WI38 (cell line): ENCODE data around the gene ASS1.

Experiments
- H3K4me3 ChIP-seq: 2 replicates; pipeline ENCODE4 v1.5.1; 2011; ENCODE audit warnings: low read depth, mild to moderate bottlenecking, control low read depth, low read length
- TF ChIP-seq, protein P1 (sequence below): IDR thresholded peaks from 2 replicates; pipeline ENCODE4 v1.5.1; 2012; ENCODE audit warnings: low read depth, mild to moderate bottlenecking, control low read depth, low read length

Gene ASS1

DNA sequence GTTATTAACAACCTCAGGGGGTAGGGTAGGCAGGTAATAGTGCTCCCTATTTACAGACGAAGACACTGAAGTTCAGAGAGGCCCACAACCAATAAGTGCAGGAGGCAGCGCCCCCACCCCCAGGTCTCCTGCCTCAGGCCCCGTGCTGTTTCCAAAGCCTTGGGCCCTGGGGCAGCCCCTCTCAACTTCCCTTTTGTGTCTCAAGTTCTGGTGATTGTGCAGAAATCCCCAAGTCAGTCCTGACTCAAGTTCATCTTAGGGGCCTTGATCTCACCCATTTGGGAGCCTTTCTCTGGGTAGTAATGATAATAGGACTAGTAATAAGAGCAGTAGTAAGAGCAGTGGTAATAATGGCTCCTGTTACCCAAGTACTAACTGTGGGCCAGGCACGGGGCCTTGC lies 35.5 kb upstream of the ASS1 start:
- no peak overlapping the region for H3K4me3 ChIP-seq
- TF ChIP-seq, protein P1, sequence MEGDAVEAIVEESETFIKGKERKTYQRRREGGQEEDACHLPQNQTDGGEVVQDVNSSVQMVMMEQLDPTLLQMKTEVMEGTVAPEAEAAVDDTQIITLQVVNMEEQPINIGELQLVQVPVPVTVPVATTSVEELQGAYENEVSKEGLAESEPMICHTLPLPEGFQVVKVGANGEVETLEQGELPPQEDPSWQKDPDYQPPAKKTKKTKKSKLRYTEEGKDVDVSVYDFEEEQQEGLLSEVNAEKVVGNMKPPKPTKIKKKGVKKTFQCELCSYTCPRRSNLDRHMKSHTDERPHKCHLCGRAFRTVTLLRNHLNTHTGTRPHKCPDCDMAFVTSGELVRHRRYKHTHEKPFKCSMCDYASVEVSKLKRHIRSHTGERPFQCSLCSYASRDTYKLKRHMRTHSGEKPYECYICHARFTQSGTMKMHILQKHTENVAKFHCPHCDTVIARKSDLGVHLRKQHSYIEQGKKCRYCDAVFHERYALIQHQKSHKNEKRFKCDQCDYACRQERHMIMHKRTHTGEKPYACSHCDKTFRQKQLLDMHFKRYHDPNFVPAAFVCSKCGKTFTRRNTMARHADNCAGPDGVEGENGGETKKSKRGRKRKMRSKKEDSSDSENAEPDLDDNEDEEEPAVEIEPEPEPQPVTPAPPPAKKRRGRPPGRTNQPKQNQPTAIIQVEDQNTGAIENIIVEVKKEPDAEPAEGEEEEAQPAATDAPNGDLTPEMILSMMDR: no peak

DNA sequence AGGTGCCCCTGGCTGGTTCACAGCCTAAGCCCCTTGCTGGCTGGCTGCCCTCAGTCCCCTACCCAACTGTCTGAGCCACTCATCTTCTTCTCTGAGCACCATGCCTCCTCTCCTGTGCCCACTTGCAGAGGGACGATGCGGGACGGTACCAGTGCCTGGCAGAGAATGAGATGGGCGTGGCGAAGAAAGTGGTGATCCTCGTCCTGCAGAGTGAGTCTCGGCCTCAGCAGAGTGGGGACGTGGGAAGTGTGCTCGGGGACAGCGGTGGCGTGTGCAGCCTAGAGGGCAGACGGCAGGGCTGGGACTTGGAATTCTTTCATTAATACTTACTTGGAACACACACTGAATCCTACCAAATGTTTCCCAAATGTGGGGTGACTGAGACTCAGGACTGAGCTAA lies 34.3 kb upstream of the ASS1 start:
- H3K4me3 ChIP-seq: no peak overlapping the region
- TF ChIP-seq, protein P1: no peak

DNA sequence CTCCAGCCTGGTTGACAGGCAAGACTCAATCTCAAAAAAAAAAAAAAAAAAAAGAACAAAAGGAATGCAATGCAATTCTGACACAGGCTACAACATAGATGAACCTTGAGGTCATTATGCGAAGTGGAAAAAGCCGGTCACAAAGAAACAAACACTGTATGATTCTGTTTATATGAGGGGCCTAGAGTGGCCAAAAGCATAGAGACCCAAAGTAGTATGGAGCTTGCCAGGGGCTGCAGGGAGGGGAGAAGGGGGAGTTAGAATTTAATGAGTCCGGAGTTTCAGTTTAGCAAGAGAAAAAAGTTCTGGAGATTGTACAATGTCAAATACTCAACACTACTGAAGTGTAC lies 33.2 kb upstream of the ASS1 start:
- no peak overlapping the region for H3K4me3 ChIP-seq
- TF ChIP-seq, protein P1: no peak

DNA sequence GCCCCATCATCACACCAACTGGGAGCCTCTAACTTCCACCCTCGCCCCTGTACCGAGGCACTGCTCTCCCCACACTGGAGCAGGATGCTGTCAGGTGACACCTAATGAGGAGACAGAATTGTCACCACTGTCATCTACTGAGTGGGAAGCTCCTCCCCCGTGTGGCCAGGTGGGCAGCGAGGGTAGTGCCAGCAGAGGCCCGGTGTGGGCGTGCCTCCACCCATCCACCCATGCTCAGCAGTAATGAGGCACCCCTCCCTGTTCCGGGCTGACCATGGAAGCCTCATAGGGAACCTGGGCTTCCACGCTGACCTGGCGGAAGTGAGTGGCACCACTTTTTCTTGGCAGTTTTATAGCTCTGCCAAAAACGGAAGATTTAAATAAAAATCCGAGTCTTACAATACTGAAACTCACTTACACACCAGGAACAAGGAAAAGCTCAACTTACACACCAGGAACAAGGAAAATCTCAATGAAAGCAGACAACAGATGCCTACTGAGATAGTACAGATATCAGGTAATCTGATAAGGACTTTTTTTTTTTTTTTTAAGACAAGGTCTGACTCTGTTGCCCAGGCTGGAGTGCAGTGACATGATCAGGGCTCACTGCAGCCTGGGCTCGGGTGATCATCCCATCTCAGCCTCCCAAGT lies 30.6 kb upstream of the ASS1 start:
- H3K4me3 ChIP-seq: no peak overlapping the region
- TF ChIP-seq, protein P1: no peak

DNA sequence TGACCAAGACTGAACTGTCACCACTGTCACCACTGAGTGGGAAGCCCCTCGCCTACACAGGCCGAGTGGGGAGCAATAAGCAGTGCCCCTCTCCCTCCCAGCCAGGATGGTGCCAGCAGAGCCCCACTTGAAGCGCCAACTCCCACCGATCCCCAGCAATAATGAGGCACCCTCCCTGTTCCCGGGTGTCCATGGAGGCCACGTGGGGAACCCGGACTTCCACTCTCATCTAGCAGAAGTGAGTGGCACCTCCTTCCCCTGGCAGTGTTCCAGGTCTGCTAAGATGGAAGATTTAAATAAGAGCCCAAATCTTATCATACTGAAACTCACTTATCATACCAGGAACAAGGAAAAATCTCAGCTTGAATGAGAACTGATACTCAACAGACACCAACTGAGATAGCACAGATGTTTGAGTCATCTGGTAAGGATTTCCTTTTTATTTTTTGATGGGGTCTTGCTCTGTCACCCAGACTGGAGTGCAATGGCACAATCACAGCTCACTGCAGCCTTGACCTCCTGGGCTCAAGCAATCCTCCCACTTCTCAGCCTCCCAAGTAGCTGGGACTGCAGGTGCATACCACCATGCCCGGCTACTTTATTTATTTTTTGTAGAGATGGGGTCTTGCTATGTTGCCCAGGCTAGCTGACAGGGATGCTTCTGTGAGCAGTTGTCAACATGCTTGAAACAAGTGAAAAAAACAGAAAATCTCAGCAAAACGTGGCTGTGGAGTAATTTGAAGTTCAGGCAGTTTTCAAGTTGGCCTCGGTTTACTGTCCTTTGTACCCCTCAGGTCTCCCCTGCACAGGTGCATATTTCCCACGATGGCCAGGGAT lies 29.6 kb upstream of the ASS1 start:
- no peak overlapping the region for H3K4me3 ChIP-seq
- TF ChIP-seq, protein P1: no peak

DNA sequence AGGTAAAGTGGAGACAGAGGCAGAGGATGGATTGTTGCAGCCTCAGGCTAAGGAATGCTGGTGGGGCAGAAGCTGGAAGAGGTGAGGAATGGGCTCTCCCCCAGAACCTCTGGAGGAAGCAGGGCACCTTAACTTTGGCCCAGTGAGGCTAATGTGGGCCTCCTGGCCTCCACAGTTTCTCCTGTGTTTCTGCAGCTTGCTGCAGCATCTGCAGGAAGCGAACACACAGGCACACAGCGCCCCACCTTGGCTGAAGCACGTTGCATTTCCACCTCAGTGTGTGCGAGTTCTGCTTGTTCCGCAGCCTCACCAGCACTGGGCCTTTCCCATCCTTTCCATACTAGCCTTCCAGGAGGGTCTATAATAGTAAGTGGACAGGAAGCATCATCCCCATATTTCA lies 27.2 kb upstream of the ASS1 start:
- no peak overlapping the region for H3K4me3 ChIP-seq
- TF ChIP-seq, protein P1: no peak

DNA sequence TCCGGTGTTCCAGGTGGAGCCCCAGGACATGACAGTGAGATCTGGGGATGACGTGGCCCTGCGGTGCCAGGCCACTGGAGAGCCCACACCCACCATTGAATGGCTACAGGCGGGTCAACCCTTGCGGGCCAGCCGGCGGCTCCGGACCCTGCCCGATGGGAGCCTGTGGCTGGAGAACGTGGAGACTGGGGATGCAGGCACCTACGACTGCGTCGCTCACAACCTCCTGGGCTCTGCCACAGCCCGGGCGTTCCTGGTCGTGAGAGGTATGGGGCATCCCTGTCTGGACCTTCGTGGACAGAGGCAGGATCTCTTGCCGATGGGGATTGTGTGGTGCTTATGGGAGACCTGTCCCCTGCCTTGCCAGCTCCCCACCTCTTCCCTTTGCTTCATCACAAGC lies 26.0 kb upstream of the ASS1 start:
- no peak overlapping the region for H3K4me3 ChIP-seq
- TF ChIP-seq, protein P1: no peak
